H1 (cell line): ENCODE results near the gene OLA1.

Experiments used
- CHD2 ChIP-seq: IDR thresholded peaks from 2 replicates; pipeline ENCODE4 v1.6.1; 2012; ENCODE audit warnings: low read length, improper control_type of control experiment
- POLR2AphosphoS5 ChIP-seq: IDR thresholded peaks from 2 replicates; pipeline ENCODE4 v1.6.1; 2011; ENCODE audit warnings: low read depth, low read length
- POU5F1 ChIP-seq: IDR thresholded peaks from 2 replicates; pipeline ENCODE4 v1.6.1; 2011; ENCODE audit warnings: low read depth, mild to moderate bottlenecking, low read length, moderate library complexity
- TF ChIP-seq, protein P1 (sequence below), 3 experiments: IDR thresholded peaks; 1 replicate in 2 of 3; 2 replicates in 1 of 3; pipeline versions ENCODE4 v1.5.1 to v1.6.1; 2011; ENCODE audit warnings: low read length in 3 of 3, mild to moderate bottlenecking in 3 of 3, inconsistent platforms in 2 of 3, low read depth in 1 of 3, moderate library complexity in 1 of 3; ENCODE audit not compliant: insufficient read depth in 1 of 3; ENCODE audit errors: control extremely low read depth in 1 of 3
- TF ChIP-seq, protein P2 (sequence below): IDR thresholded peaks from 2 replicates; pipeline ENCODE4 v1.6.1; 2011; ENCODE audit warnings: low read length, improper control_type of control experiment

DNA sequence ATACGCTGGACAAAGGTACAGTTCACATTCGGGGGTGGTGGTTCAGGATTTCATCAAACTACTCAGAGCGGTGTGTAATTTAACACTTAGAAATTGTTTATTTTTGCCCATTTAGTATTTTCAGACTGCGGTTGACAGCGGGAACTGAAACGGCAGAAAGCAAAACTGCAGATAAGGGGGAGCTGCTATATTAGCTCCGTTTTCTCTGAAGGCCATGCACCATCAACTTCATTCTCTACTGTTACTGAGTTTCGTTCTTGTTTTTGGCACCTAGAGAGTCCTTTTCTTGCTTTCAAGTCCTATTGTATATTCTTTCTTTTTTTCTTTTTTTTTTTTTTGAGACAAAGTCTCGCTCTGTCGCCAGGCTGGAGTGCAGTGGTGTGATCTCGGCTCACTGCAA, 161.6 kb downstream of the OLA1 start:
- TF ChIP-seq POLR2AphosphoS5 (no peak), CHD2 (no peak), POU5F1 (no peak)
- TF ChIP-seq, protein P1, sequence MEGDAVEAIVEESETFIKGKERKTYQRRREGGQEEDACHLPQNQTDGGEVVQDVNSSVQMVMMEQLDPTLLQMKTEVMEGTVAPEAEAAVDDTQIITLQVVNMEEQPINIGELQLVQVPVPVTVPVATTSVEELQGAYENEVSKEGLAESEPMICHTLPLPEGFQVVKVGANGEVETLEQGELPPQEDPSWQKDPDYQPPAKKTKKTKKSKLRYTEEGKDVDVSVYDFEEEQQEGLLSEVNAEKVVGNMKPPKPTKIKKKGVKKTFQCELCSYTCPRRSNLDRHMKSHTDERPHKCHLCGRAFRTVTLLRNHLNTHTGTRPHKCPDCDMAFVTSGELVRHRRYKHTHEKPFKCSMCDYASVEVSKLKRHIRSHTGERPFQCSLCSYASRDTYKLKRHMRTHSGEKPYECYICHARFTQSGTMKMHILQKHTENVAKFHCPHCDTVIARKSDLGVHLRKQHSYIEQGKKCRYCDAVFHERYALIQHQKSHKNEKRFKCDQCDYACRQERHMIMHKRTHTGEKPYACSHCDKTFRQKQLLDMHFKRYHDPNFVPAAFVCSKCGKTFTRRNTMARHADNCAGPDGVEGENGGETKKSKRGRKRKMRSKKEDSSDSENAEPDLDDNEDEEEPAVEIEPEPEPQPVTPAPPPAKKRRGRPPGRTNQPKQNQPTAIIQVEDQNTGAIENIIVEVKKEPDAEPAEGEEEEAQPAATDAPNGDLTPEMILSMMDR (IDR thresholded peaks at IDR 0.05; ENCODE audit: control extremely low read depth in 1 of 3, insufficient read depth in 1 of 3, low read depth in 1 of 3, low read length in 3 of 3): no peak
- TF ChIP-seq, protein P2, sequence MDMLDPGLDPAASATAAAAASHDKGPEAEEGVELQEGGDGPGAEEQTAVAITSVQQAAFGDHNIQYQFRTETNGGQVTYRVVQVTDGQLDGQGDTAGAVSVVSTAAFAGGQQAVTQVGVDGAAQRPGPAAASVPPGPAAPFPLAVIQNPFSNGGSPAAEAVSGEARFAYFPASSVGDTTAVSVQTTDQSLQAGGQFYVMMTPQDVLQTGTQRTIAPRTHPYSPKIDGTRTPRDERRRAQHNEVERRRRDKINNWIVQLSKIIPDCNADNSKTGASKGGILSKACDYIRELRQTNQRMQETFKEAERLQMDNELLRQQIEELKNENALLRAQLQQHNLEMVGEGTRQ: no peak
